ENCODE data around the gene SYT1.

SYT1 gene

GRCh38 chr12:79455286-79455685, 590.7 kb downstream of the SYT1 start:
- H3K9me3 ChIP-seq (ENCODE audit: control insufficient read depth, low read length) = no peaks in the 10 kb centered on the region
- no peak overlapping the region for H3K9ac ChIP-seq
- H3K36me3 ChIP-seq (ENCODE audit: control insufficient read depth, insufficient read depth, low read length) = no peaks in the 10 kb centered on the region

GRCh38 chr12:79482323-79482722, 617.7 kb downstream of the SYT1 start:
- Histone ChIP-seq H3K4me3 (ENCODE audit: low read depth, low read length) (peak overlapping the region; percentile 31), H2AFZ (peak overlapping the region; percentile 80), H3K27ac (peak overlapping the region; percentile 87), H3K9ac (no peak overlapping the region), H3K36me3 (ENCODE audit: control insufficient read depth, insufficient read depth, low read length) (no peaks in the 10 kb centered on the region), H3K27me3 (ENCODE audit: control insufficient read depth, insufficient read depth, low read length) (no peaks in the 10 kb centered on the region), H3K9me3 (ENCODE audit: control insufficient read depth, low read length) (no peaks in the 10 kb centered on the region), H3K79me2 (no peaks in the 10 kb centered on the region), H3K4me2 (ENCODE audit: low read length) (peak overlapping the region; percentile 50), H3K4me1 (peaks cover 29% of the 10 kb centered on the region)
- no peak for TF ChIP-seq CTCF (IDR thresholded peaks at IDR 0.05)

More at GRCh38 chr12:79455286-79455685, 590.7 kb downstream of the SYT1 start:
- H3K4me3 ChIP-seq (ENCODE audit: low read depth, low read length) = no peak overlapping the region
- H3K27me3 ChIP-seq (ENCODE audit: control insufficient read depth, insufficient read depth, low read length) = no peaks in the 10 kb centered on the region
- no peak overlapping the region for H3K4me2 ChIP-seq (ENCODE audit: low read length)
- TF ChIP-seq CTCF (IDR thresholded peaks at IDR 0.05) = no peak
- H3K4me1 ChIP-seq = peaks cover 43% of the 10 kb centered on the region
- peak overlapping the region; percentile 86 for H3K27ac ChIP-seq
- H2AFZ ChIP-seq = peak overlapping the region; percentile 61
- no peaks in the 10 kb centered on the region for H3K79me2 ChIP-seq

- H3K9ac ChIP-seq = no peak overlapping the region
- H3K27ac ChIP-seq = peak overlapping the region; percentile 87
- no peaks in the 10 kb centered on the region for H3K36me3 ChIP-seq (ENCODE audit: control insufficient read depth, insufficient read depth, low read length)
- no peaks in the 10 kb centered on the region for H3K79me2 ChIP-seq
- H3K4me2 ChIP-seq (ENCODE audit: low read length) = no peak overlapping the region
- H3K4me3 ChIP-seq (ENCODE audit: low read depth, low read length) = no peak overlapping the region
- H3K4me1 ChIP-seq = peaks cover 29% of the 10 kb centered on the region
- no peak for TF ChIP-seq CTCF (IDR thresholded peaks at IDR 0.05)
- no peaks in the 10 kb centered on the region for H3K27me3 ChIP-seq (ENCODE audit: control insufficient read depth, insufficient read depth, low read length)
- H2AFZ ChIP-seq = peak overlapping the region; percentile 80
- no peaks in the 10 kb centered on the region for H3K9me3 ChIP-seq (ENCODE audit: control insufficient read depth, low read length)
Observed at GRCh38 chr12:79482921-79483320, 618.3 kb downstream of the SYT1 start.

- H3K27ac ChIP-seq = no peak overlapping the region
- TF ChIP-seq CTCF (IDR thresholded peaks at IDR 0.05) = no peak
- H3K79me2 ChIP-seq = no peaks in the 10 kb centered on the region
- H3K27me3 ChIP-seq (ENCODE audit: control insufficient read depth, insufficient read depth, low read length) = no peaks in the 10 kb centered on the region
- no peak overlapping the region for H3K9ac ChIP-seq
- H2AFZ ChIP-seq = peak overlapping the region; percentile 29
- H3K36me3 ChIP-seq (ENCODE audit: control insufficient read depth, insufficient read depth, low read length) = no peaks in the 10 kb centered on the region
- H3K4me2 ChIP-seq (ENCODE audit: low read length) = no peak overlapping the region
- H3K4me1 ChIP-seq = peaks cover 29% of the 10 kb centered on the region
- H3K4me3 ChIP-seq (ENCODE audit: low read depth, low read length) = no peak overlapping the region
- H3K9me3 ChIP-seq (ENCODE audit: control insufficient read depth, low read length) = no peaks in the 10 kb centered on the region
Observed at GRCh38 chr12:79486154-79486553, 621.6 kb downstream of the SYT1 start.

GRCh38 chr12:79487386-79488110, 623.0 kb downstream of the SYT1 start:
- Histone ChIP-seq H2AFZ (no peak overlapping the region), H3K27ac (no peak overlapping the region), H3K9ac (no peak overlapping the region), H3K79me2 (no peaks in the 10 kb centered on the region), H3K27me3 (ENCODE audit: control insufficient read depth, insufficient read depth, low read length) (no peaks in the 10 kb centered on the region), H3K9me3 (ENCODE audit: control insufficient read depth, low read length) (no peaks in the 10 kb centered on the region), H3K4me2 (ENCODE audit: low read length) (no peak overlapping the region), H3K4me3 (ENCODE audit: low read depth, low read length) (no peak overlapping the region), H3K36me3 (ENCODE audit: control insufficient read depth, insufficient read depth, low read length) (no peaks in the 10 kb centered on the region), H3K4me1 (peaks cover 18% of the 10 kb centered on the region)
- TF ChIP-seq CTCF (IDR thresholded peaks at IDR 0.05) = no peak

Measured in parathyroid adenoma (tissue), 2 donors.